Measurements from ENCODE around the gene BORCS6. TPM values are rescaled to one million over a fixed set of nuclear protein-coding genes. Genes with fewer than 3 reads are reported as not detected.

The BORCS6 gene
- total and polyA plus RNA-seq, 9 of the 15 experiments (the other 6 are each of a cell fraction or from before 2014, with no cell fraction given), result 0.01 to 7.4 (median 2.3) TPM

GRCh38 chr17:8226536-8227237 is 36.7 kb upstream of the BORCS6 start (continued):
- TF ChIP-seq EP300 (IDR thresholded peaks at IDR 0.05; ENCODE audit: low read length) (no peak; the same call in none of the 2 replicates), ZNF263 (CRISPR knock-in tag; IDR thresholded peaks at IDR 0.05; ENCODE audit: borderline replicate concordance) (0 out of 2 replicates have a peak, but pooled peaks have one; percentile 17), HNRNPL (IDR thresholded peaks at IDR 0.05; ENCODE audit: low read depth, low read length) (no peak), ZBTB26 (CRISPR knock-in tag; IDR thresholded peaks at IDR 0.05) (0 out of 2 replicates have a peak, but pooled peaks have one; percentile 9), HNRNPH1 (optimal IDR thresholded peaks at IDR 0.05; ENCODE audit: low read depth, low read length) (no peak), HDAC2 (IDR thresholded peaks at IDR 0.05) (no peak), POLR2AphosphoS2 (IDR thresholded peaks at IDR 0.05; ENCODE audit: low read length) (peak; percentile 99), KLF16 (IDR thresholded peaks at IDR 0.05) (no peak), SIRT6 (IDR thresholded peaks at IDR 0.05; ENCODE audit: low read depth, low read length) (no peak), ZBTB2 (IDR thresholded peaks at IDR 0.05) (no peak), MCM5 (IDR thresholded peaks at IDR 0.05; ENCODE audit: low read depth) (no peak), POLR3G (IDR thresholded peaks at IDR 0.05; ENCODE audit: extremely low read depth, insufficient read length, insufficient replicate concordance) (no peak), HMGXB4 (CRISPR knock-in tag; IDR thresholded peaks at IDR 0.05) (peak; percentile 91; the same call in 1 of the 2 replicates), FOXA1 (IDR thresholded peaks at IDR 0.05; ENCODE audit: borderline replicate concordance) (no peak), EGR1 (conservative IDR thresholded peaks at IDR 0.05) (no peak), ZFX (CRISPR knock-in tag; IDR thresholded peaks at IDR 0.05) (no peak), RNF2 (IDR thresholded peaks at IDR 0.05) (0 out of 2 replicates have a peak, but pooled peaks have one; percentile 11), PCBP1 (IDR thresholded peaks at IDR 0.05; ENCODE audit: low read depth, low read length, poor library complexity, severe bottlenecking) (no peak), SMAD3 (CRISPR knock-in tag; conservative IDR thresholded peaks at IDR 0.05) (peak; percentile 18), CUX1 (CRISPR knock-in tag; IDR thresholded peaks at IDR 0.05) (no peak)
